ENCODE measurements around the gene GSTT4.
"Not testable (repeated sequence)": the region's sequence is repeated elsewhere in the genome, so short reads cannot be mapped to it uniquely, and the experiment has no call there.

The GSTT4 gene

DNA sequence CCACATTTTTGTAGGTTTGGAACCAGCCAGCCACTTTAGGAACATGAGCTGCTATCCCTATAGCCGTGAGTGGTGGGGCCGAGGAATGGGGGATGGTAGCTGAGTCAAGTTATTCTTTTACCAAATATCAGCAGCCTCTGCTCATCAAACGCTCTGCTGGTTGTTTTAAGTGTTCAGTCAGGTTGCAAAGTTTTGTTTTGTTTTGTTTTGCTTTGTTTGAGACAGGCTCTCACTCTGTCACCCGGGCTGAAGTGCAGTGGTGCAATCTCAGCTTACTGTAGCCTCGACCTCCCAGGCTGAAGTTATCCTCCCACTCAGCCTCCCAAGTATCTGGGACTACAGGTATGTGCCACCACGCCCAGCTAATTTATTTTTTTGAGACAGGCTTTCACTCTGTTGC is 20.2 kb upstream of the GSTT4 start:
- no peak for DNase-seq (ENCODE audit: low read depth, low spot score)

DNA sequence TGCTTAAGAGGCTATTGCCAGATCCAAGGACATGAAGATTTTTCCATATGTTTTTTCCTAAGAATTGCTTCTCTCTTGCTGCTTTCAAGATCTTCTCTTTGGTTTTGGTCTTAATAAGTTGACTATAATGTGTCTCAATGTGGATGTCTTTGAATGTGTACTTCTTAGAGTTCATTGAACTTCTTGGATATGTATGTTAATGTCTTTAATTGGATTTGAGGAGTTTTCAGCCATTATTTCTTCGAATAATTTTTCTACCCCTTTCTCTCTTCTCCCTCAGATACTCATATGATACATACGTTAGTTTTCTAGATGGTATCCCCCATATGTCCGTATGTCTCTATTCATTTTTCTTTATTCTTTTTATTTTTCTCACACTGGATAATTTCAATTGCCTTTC is 19.1 kb upstream of the GSTT4 start:
- no peak for DNase-seq (ENCODE audit: low read depth, low spot score)

- DNase-seq (ENCODE audit: low read depth, low spot score) = no peak
Measured at GRCh38 chr22:24023204-24023789, 18.0 kb upstream of the GSTT4 start.

- no peak for DNase-seq (ENCODE audit: low read depth, low spot score)
Measured at GRCh38 chr22:24021304-24021703, 16.1 kb upstream of the GSTT4 start.

DNA sequence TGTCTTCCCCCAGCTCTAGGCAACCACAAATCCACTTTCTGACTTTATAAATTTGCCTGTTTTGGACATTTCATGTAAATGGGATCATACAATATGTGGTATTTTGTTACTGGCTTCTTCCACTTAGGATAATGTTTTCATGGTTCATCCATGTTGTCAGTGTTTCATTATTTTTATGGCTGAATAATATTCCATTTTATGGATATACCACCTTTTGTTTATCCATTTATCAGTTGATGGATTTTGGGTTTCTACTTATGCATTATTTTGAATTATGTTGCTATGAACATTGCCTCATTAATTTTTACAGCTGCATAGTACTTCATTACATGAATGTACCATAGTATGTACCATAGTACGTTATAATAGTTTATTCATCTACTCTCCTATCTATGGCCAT is 10.9 kb upstream of the GSTT4 start:
- DNase-seq (ENCODE audit: low read depth, low spot score) = no peak

GRCh38 chr22:24011735-24012068 is 6.4 kb upstream of the GSTT4 start:
- no peak for DNase-seq (ENCODE audit: low read depth, low spot score)

DNA sequence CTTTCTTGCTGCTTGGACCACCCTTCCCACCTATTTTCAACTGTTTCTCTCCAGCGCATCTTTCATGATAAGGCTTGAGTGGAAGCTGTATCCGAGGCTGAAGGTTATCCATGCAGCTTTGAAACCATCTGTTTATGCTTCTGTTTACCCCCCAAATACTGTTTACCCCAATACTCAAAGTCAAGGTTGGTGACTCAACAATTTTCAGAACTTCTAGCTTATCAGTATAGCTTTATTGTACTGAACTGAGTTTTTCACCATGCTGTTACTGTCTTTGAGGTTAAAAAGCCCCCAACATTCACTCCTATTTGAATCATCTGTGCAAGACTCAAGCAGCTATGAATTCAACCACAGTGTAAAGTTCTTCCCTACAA is 4.8 kb upstream of the GSTT4 start:
- DNase-seq (ENCODE audit: low read depth, low spot score) = no peak

- DNase-seq (ENCODE audit: low read depth, low spot score) = no peak
Measured at GRCh38 chr22:24009227-24010017, 4.2 kb upstream of the GSTT4 start.

- DNase-seq (ENCODE audit: low read depth, low spot score) = no peak
Measured at GRCh38 chr22:24008381-24009226, 3.4 kb upstream of the GSTT4 start.

- no peak for DNase-seq (ENCODE audit: low read depth, low spot score)
Measured at GRCh38 chr22:24008022-24008283, 2.7 kb upstream of the GSTT4 start.

- DNase-seq (ENCODE audit: low read depth, low spot score) = no peak
Measured at GRCh38 chr22:24007253-24008021, 2.2 kb upstream of the GSTT4 start.

- no peak for DNase-seq (ENCODE audit: low read depth, low spot score)
Measured at GRCh38 chr22:24006914-24007214, 1.6 kb upstream of the GSTT4 start.

DNA sequence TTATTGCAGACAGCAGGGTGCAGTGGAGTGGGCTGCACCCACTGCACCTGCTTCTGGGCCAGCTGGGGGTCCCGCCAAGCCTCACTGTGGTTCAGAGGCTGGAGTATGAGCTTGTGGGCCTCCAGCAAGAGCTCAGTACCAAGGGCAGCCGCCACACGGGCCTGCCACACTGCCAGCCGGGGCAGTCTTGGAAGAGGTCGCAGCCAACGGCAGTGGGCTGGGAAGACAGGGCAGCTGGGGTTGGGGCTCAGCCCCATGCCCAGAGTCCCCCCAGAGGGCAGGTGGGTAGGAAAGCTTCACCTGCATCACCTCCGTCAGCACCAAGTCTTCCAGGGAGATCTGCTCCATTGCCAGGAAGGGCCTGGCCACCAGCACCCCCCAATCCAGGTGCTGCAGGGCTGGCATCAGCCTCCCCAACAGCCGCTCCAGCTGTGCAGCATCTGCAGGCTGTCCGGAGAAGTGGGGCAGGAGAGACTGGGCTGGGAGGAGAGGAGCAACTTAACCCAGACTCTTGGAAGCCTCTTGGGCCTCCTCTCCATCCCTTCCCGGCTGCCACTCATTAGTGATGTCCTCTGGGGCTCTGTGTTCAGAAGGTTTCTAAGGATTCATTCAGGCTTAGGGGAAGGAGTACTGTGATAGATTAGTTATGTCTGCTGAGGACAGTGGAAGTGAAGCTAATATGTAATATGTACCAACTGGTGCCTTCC is 1.1 kb upstream of the GSTT4 start:
- DNase-seq (ENCODE audit: low read depth, low spot score) = no peak

- DNase-seq (ENCODE audit: low read depth, low spot score) = no peak
Measured at GRCh38 chr22:24003887-24004286, 1.4 kb downstream of the GSTT4 start.

- no peak for DNase-seq (ENCODE audit: low read depth, low spot score)
Measured at GRCh38 chr22:24002851-24003250, 2.4 kb downstream of the GSTT4 start.

GRCh38 chr22:24002272-24002671 is 3.0 kb downstream of the GSTT4 start:
- no peak for DNase-seq (ENCODE audit: low read depth, low spot score)

DNA sequence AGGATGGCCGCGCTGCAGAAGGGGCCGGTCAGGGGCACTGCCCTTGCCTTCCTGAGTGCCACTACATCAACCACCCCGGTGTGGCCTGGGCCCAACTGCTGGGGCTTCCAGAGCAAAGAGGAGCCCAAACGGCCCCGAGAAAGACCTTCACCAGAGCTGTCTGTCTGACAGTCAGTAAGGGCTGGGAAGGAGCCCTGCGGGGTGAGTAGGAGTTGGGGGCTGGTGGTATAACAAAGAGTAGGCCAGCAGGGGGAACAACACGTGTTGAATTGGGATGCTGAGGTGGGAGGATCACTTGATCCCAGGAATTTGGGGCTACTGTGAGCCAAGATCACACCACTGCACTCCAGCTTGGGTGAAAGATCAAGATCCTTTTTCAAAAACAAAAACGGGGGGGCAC is 3.9 kb downstream of the GSTT4 start:
- no peak for DNase-seq (ENCODE audit: low read depth, low spot score)

DNA sequence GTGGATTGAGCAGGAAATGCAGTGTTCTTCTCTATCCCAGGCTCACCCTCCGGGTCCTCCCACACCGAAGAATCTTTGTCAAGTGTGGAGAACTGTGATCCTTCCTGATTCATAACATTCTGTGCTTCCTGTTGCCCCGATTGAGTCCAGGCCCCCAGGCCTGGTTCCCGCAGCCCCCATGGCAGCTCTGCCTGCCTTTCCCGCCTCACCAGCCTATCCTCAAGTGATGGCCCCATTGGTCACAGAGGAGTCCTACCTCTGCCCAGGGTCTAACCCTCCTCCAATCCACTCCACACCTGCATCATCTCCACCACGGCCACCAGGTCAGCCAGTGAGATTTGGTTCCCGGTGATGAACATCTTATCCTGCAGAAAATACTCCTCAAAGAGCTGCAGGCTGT is 5.5 kb downstream of the GSTT4 start:
- not testable (repeated sequence) for DNase-seq (ENCODE audit: low read depth, low spot score)

GRCh38 chr22:23997092-23997491 is 8.2 kb downstream of the GSTT4 start:
- no peak for DNase-seq (ENCODE audit: low read depth, low spot score)

GRCh38 chr22:23993581-23994177 is 11.6 kb downstream of the GSTT4 start:
- not testable (repeated sequence) for DNase-seq (ENCODE audit: low read depth, low spot score)

GRCh38 chr22:23993080-23993479 is 12.2 kb downstream of the GSTT4 start:
- DNase-seq (ENCODE audit: low read depth, low spot score) = not testable (repeated sequence)

Measured in brain pericyte (primary cell).